HepG2 (cell line): ENCODE measurements around the gene HDHD3. TPM values are rescaled to one million over a fixed set of nuclear protein-coding genes. Genes with fewer than 3 reads are reported as not detected.
A peak's percentile ranks its signal among the peaks of the same experiment; 100 is the strongest.

Source experiments
- ELF1 ChIP-seq: sonication (generic); formaldehyde crosslinking; IDR thresholded peaks from 2 replicates; pipeline ENCODE4 v1.4.0; 2020; ENCODE audit warnings: missing genetic modification reagents
- HDAC1 ChIP-seq: sonication (generic); formaldehyde crosslinking; IDR thresholded peaks from 2 replicates; pipeline ENCODE4 v1.5.1; 2020; ENCODE audit warnings: mild to moderate bottlenecking, missing genetic modification reagents
- HOXA7 ChIP-seq: sonication (generic); formaldehyde crosslinking; IDR thresholded peaks from 2 replicates; pipeline ENCODE4 v1.8.1; 2022; ENCODE audit warnings: mild to moderate bottlenecking, missing genetic modification reagents, moderate library complexity
- KDM1A ChIP-seq: IDR thresholded peaks from 2 replicates; pipeline ENCODE4 v1.6.1; 2016; ENCODE audit warnings: missing compliant biosample characterization
- NFKBIZ ChIP-seq: IDR thresholded peaks from 2 replicates; pipeline ENCODE4 v1.6.1; 2018; ENCODE audit warnings: missing genetic modification reagents, missing compliant biosample characterization
- RARG ChIP-seq: sonication (generic); formaldehyde crosslinking; IDR thresholded peaks from 2 replicates; pipeline ENCODE4 v1.4.0; 2020; ENCODE audit warnings: low read depth, mild to moderate bottlenecking, missing genetic modification reagents
- SIX4 ChIP-seq: sonication (generic); formaldehyde crosslinking; IDR thresholded peaks from 2 replicates; pipeline ENCODE4 v1.4.0; 2020; ENCODE audit warnings: missing genetic modification reagents
- SNAPC4 ChIP-seq: sonication (generic); formaldehyde crosslinking; IDR thresholded peaks from 2 replicates; pipeline ENCODE4 v1.4.0; 2020; ENCODE audit warnings: mild to moderate bottlenecking, missing genetic modification reagents
- SP4 ChIP-seq: sonication (generic); formaldehyde crosslinking; IDR thresholded peaks from 2 replicates; pipeline ENCODE4 v1.8.1; 2023; ENCODE audit warnings: mild to moderate bottlenecking, missing genetic modification reagents
- TFDP1 ChIP-seq: IDR thresholded peaks from 2 replicates; pipeline ENCODE4 v1.6.1; 2016; ENCODE audit warnings: missing compliant biosample characterization, missing genetic modification reagents, borderline replicate concordance
- ZMYM3 ChIP-seq: sonication (generic); formaldehyde crosslinking; IDR thresholded peaks from 2 replicates; pipeline ENCODE4 v1.5.1; 2020; ENCODE audit warnings: mild to moderate bottlenecking, missing genetic modification reagents
- ZNF12 ChIP-seq: sonication (generic); formaldehyde crosslinking; IDR thresholded peaks from 2 replicates; pipeline ENCODE4 v1.5.0; 2020; ENCODE audit warnings: missing genetic modification reagents
- ZNF263 ChIP-seq: sonication (generic); formaldehyde crosslinking; IDR thresholded peaks from 2 replicates; pipeline ENCODE4 v1.4.0; 2020; ENCODE audit warnings: missing genetic modification reagents
- ZNF333 ChIP-seq: sonication (generic); formaldehyde crosslinking; IDR thresholded peaks from 2 replicates; pipeline ENCODE4 v1.4.0; 2020; ENCODE audit warnings: mild to moderate bottlenecking, missing genetic modification reagents, borderline replicate concordance
- ZNF350 ChIP-seq: sonication (generic); formaldehyde crosslinking; IDR thresholded peaks from 2 replicates; pipeline ENCODE4 v1.4.0; 2020; ENCODE audit warnings: mild to moderate bottlenecking, low read depth, missing genetic modification reagents, borderline replicate concordance
- ZNF564 ChIP-seq: sonication (generic); formaldehyde crosslinking; IDR thresholded peaks from 2 replicates; pipeline ENCODE4 v1.8.1; 2023; ENCODE audit warnings: mild to moderate bottlenecking, missing genetic modification reagents
- ZNF749 ChIP-seq: sonication (generic); formaldehyde crosslinking; IDR thresholded peaks from 2 replicates; pipeline ENCODE4 v1.8.0; 2022; ENCODE audit warnings: mild to moderate bottlenecking, missing genetic modification reagents, moderate library complexity, borderline replicate concordance
- ZNF770 ChIP-seq: sonication (generic); formaldehyde crosslinking; IDR thresholded peaks from 2 replicates; pipeline ENCODE4 v1.5.0; 2020; ENCODE audit warnings: mild to moderate bottlenecking, missing genetic modification reagents
- polyA plus RNA-seq, 8 experiments: library from polyadenylated mRNA; depleted of rRNA in 3 of 8; stranded (reverse) in 7 of 8; unstranded in 1 of 8; fragments of >200 nt; fragmentation: Illumina TruSeq in 4 of 8; extraction: Trizol in 4 of 8; gene quantifications; 2 replicates each; pipeline versions ENCODE4 v1.2.1 to v1.2.3, GENCODE V29; 2011 to 2016; ENCODE audit warnings: low read depth in 4 of 8, missing spikeins in 1 of 8, mixed read lengths in 1 of 8; ENCODE audit not compliant: insufficient read depth in 1 of 8
- total RNA-seq, 5 experiments: library from RNA; depleted of rRNA; stranded (reverse); fragments of >200 nt; fragmentation: Illumina TruSeq; extraction: Trizol; gene quantifications; 2 replicates each; pipeline ENCODE4 v1.2.3, GENCODE V29; 2016; ENCODE audit warnings: low read depth in 1 of 5

HDHD3 gene
- total and polyA plus RNA-seq, 2 of the 13 experiments (the other 11 are each of a cell fraction or from before 2014, with no cell fraction given): 23.1 to 38.5 TPM

- TF ChIP-seq HOXA7 (CRISPR knock-in tag) (no peak), HDAC1 (0 out of 2 replicates have a peak, but pooled peaks have one; percentile 14), ZNF564 (CRISPR knock-in tag) (no peak), TFDP1 (CRISPR knock-in tag) (no peak), ZNF770 (no peak), SIX4 (CRISPR knock-in tag) (no peak), ELF1 (CRISPR knock-in tag) (no peak), ZNF263 (peak; percentile 47; the same call in 1 of the 2 replicates), KDM1A (CRISPR knock-in tag) (0 out of 2 replicates have a peak, but pooled peaks have one; percentile 52), ZNF749 (no peak), SNAPC4 (CRISPR knock-in tag) (0 out of 2 replicates have a peak, but pooled peaks have one; percentile 40), ZNF350 (CRISPR knock-in tag) (no peak), NFKBIZ (no peak), SP4 (CRISPR knock-in tag) (peak; percentile 19; the same call in 1 of the 2 replicates), RARG (CRISPR knock-in tag) (no peak), ZNF333 (CRISPR knock-in tag) (0 out of 2 replicates have a peak, but pooled peaks have one; percentile 58), ZMYM3 (CRISPR knock-in tag) (peak; percentile 92), ZNF12 (CRISPR knock-in tag) (no peak)
Measured at GRCh38 chr9:113386571-113387393, 10.0 kb upstream of the HDHD3 start (continued).
